Hepatocyte (in vitro differentiated cells): ENCODE data around the gene BCAP31.

ENCODE experiments used
- CTCF ChIP-seq: fragments of 200-600 bp; sonication (generic); IDR thresholded peaks from 2 replicates; pipeline ENCODE4 v1.5.1; 2016; ENCODE audit warnings: antibody characterized with exemption, mild to moderate bottlenecking; ENCODE audit not compliant: poor library complexity
- EZH2phosphoT487 ChIP-seq: fragments of 200-600 bp; sonication (generic); IDR thresholded peaks from one replicate; pipeline ENCODE4 v1.6.1; 2018; ENCODE audit warnings: antibody characterized with exemption, mild to moderate bottlenecking, low read depth, moderate library complexity; ENCODE audit not compliant: unreplicated experiment, severe bottlenecking

GRCh38 chrX:153725039-153725831 lies 1.0 kb upstream of the BCAP31 start:
- TF ChIP-seq CTCF (no peak), EZH2phosphoT487 (no peak)
